HEK293 (cell line): Measurements from ENCODE around the gene RASGEF1B.

ENCODE experiments used
- OVOL3 ChIP-seq: fragments of 450-650 bp; formaldehyde crosslinking; IDR thresholded peaks from 2 replicates; pipeline ENCODE4 v1.5.1; 2016; ENCODE audit warnings: missing biosample characterization, missing genetic modification characterization
- ZNF114 ChIP-seq: fragments of 450-650 bp; formaldehyde crosslinking; IDR thresholded peaks from 2 replicates; pipeline ENCODE4 v1.5.0; 2017; ENCODE audit warnings: missing biosample characterization, missing genetic modification characterization
- ZNF146 ChIP-seq: fragments of 450-650 bp; formaldehyde crosslinking; IDR thresholded peaks from 2 replicates; pipeline ENCODE4 v1.5.1; 2016; ENCODE audit warnings: missing biosample characterization, missing genetic modification characterization
- ZNF416 ChIP-seq: fragments of 450-650 bp; formaldehyde crosslinking; IDR thresholded peaks from 2 replicates; pipeline ENCODE4 v1.5.1; 2016; ENCODE audit warnings: missing biosample characterization, missing genetic modification characterization
- ZNF629 ChIP-seq: fragments of 450-650 bp; formaldehyde crosslinking; IDR thresholded peaks from 2 replicates; pipeline ENCODE4 v1.5.1; 2017; ENCODE audit warnings: missing biosample characterization, missing genetic modification characterization
- TF ChIP-seq, protein P1 (sequence below): fragments of 450-650 bp; formaldehyde crosslinking; IDR thresholded peaks from 2 replicates; pipeline ENCODE4 v1.5.1; 2016; ENCODE audit warnings: missing biosample characterization, missing genetic modification characterization
- TF ChIP-seq, protein P2 (sequence below): fragments of 450-650 bp; formaldehyde crosslinking; IDR thresholded peaks from 2 replicates; pipeline ENCODE4 v1.5.1; 2016; ENCODE audit warnings: missing biosample characterization, missing genetic modification characterization
- TF ChIP-seq, protein P3 (sequence below): fragments of 450-650 bp; formaldehyde crosslinking; IDR thresholded peaks from 2 replicates; pipeline ENCODE4 v1.5.1; 2016; ENCODE audit warnings: missing biosample characterization, missing genetic modification characterization, low read depth
- TF ChIP-seq, protein P4 (sequence below): fragments of 450-650 bp; formaldehyde crosslinking; IDR thresholded peaks from 2 replicates; pipeline ENCODE4 v1.5.1; 2016; ENCODE audit warnings: missing biosample characterization, missing genetic modification characterization
- TF ChIP-seq, protein P5 (sequence below): fragments of 450-650 bp; formaldehyde crosslinking; IDR thresholded peaks from 2 replicates; pipeline ENCODE4 v1.5.1; 2016; ENCODE audit warnings: missing biosample characterization, missing genetic modification characterization
- TF ChIP-seq, protein P6 (sequence below): fragments of 450-650 bp; IDR thresholded peaks from 2 replicates; pipeline ENCODE4 v1.5.1; 2018; ENCODE audit warnings: missing biosample characterization, missing genetic modification characterization
- TF ChIP-seq, protein P7 (sequence below): fragments of 450-650 bp; formaldehyde crosslinking; conservative IDR thresholded peaks from 2 replicates; pipeline ENCODE4 v1.5.1; 2016; ENCODE audit warnings: low read depth, missing biosample characterization, missing genetic modification characterization

DNA sequence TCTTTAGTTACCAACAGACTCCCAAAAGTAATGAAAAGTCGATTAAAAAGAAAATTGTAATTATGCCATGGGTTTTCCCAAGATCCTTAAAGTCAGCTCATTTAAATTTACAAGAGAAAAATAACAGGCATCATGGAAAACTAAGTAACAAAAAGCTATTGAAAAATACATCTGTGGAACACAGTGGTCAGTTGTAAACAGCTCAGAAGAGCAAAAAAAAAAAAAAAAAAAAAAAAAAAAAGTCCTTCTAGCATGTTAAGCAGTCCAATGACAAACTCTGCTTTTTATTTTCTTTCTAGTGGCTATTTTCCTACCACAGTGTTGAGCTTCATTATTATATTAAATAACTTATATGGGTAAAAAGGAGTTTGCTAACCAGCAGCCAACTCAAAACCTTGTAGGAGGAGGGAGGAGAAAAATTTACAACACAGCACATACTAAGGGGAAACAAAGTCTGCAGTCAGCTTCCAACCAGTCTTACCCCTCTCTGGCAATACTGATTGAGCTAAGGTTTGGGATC is 44.9 kb downstream of the RASGEF1B start:
- TF ChIP-seq ZNF146 (no peak), OVOL3 (no peak), ZNF114 (no peak), ZNF629 (tag by site-specific recombination) (no peak), ZNF416 (tag by site-specific recombination) (no peak)
- TF ChIP-seq, protein P1, sequence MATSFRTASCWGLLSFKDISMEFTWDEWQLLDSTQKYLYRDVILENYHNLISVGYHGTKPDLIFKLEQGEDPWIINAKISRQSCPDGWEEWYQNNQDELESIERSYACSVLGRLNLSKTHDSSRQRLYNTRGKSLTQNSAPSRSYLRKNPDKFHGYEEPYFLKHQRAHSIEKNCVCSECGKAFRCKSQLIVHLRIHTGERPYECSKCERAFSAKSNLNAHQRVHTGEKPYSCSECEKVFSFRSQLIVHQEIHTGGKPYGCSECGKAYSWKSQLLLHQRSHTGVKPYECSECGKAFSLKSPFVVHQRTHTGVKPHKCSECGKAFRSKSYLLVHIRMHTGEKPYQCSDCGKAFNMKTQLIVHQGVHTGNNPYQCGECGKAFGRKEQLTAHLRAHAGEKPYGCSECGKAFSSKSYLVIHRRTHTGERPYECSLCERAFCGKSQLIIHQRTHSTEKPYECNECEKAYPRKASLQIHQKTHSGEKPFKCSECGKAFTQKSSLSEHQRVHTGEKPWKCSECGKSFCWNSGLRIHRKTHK (tag by site-specific recombination) = no peak
- TF ChIP-seq, protein P2, sequence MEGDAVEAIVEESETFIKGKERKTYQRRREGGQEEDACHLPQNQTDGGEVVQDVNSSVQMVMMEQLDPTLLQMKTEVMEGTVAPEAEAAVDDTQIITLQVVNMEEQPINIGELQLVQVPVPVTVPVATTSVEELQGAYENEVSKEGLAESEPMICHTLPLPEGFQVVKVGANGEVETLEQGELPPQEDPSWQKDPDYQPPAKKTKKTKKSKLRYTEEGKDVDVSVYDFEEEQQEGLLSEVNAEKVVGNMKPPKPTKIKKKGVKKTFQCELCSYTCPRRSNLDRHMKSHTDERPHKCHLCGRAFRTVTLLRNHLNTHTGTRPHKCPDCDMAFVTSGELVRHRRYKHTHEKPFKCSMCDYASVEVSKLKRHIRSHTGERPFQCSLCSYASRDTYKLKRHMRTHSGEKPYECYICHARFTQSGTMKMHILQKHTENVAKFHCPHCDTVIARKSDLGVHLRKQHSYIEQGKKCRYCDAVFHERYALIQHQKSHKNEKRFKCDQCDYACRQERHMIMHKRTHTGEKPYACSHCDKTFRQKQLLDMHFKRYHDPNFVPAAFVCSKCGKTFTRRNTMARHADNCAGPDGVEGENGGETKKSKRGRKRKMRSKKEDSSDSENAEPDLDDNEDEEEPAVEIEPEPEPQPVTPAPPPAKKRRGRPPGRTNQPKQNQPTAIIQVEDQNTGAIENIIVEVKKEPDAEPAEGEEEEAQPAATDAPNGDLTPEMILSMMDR (tag by site-specific recombination) = no peak
- TF ChIP-seq, protein P3, sequence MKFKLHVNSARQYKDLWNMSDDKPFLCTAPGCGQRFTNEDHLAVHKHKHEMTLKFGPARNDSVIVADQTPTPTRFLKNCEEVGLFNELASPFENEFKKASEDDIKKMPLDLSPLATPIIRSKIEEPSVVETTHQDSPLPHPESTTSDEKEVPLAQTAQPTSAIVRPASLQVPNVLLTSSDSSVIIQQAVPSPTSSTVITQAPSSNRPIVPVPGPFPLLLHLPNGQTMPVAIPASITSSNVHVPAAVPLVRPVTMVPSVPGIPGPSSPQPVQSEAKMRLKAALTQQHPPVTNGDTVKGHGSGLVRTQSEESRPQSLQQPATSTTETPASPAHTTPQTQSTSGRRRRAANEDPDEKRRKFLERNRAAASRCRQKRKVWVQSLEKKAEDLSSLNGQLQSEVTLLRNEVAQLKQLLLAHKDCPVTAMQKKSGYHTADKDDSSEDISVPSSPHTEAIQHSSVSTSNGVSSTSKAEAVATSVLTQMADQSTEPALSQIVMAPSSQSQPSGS (tag by site-specific recombination) = no peak
- TF ChIP-seq, protein P4, sequence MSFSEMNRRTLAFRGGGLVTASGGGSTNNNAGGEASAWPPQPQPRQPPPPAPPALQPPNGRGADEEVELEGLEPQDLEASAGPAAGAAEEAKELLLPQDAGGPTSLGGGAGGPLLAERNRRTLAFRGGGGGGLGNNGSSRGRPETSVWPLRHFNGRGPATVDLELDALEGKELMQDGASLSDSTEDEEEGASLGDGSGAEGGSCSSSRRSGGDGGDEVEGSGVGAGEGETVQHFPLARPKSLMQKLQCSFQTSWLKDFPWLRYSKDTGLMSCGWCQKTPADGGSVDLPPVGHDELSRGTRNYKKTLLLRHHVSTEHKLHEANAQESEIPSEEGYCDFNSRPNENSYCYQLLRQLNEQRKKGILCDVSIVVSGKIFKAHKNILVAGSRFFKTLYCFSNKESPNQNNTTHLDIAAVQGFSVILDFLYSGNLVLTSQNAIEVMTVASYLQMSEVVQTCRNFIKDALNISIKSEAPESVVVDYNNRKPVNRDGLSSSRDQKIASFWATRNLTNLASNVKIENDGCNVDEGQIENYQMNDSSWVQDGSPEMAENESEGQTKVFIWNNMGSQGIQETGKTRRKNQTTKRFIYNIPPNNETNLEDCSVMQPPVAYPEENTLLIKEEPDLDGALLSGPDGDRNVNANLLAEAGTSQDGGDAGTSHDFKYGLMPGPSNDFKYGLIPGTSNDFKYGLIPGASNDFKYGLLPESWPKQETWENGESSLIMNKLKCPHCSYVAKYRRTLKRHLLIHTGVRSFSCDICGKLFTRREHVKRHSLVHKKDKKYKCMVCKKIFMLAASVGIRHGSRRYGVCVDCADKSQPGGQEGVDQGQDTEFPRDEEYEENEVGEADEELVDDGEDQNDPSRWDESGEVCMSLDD (tag by site-specific recombination) = no peak
- TF ChIP-seq, protein P5, sequence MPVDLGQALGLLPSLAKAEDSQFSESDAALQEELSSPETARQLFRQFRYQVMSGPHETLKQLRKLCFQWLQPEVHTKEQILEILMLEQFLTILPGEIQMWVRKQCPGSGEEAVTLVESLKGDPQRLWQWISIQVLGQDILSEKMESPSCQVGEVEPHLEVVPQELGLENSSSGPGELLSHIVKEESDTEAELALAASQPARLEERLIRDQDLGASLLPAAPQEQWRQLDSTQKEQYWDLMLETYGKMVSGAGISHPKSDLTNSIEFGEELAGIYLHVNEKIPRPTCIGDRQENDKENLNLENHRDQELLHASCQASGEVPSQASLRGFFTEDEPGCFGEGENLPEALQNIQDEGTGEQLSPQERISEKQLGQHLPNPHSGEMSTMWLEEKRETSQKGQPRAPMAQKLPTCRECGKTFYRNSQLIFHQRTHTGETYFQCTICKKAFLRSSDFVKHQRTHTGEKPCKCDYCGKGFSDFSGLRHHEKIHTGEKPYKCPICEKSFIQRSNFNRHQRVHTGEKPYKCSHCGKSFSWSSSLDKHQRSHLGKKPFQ (tag by site-specific recombination) = no peak
- TF ChIP-seq, protein P6, sequence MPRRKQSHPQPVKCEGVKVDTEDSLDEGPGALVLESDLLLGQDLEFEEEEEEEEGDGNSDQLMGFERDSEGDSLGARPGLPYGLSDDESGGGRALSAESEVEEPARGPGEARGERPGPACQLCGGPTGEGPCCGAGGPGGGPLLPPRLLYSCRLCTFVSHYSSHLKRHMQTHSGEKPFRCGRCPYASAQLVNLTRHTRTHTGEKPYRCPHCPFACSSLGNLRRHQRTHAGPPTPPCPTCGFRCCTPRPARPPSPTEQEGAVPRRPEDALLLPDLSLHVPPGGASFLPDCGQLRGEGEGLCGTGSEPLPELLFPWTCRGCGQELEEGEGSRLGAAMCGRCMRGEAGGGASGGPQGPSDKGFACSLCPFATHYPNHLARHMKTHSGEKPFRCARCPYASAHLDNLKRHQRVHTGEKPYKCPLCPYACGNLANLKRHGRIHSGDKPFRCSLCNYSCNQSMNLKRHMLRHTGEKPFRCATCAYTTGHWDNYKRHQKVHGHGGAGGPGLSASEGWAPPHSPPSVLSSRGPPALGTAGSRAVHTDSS = no peak
- TF ChIP-seq, protein P7, sequence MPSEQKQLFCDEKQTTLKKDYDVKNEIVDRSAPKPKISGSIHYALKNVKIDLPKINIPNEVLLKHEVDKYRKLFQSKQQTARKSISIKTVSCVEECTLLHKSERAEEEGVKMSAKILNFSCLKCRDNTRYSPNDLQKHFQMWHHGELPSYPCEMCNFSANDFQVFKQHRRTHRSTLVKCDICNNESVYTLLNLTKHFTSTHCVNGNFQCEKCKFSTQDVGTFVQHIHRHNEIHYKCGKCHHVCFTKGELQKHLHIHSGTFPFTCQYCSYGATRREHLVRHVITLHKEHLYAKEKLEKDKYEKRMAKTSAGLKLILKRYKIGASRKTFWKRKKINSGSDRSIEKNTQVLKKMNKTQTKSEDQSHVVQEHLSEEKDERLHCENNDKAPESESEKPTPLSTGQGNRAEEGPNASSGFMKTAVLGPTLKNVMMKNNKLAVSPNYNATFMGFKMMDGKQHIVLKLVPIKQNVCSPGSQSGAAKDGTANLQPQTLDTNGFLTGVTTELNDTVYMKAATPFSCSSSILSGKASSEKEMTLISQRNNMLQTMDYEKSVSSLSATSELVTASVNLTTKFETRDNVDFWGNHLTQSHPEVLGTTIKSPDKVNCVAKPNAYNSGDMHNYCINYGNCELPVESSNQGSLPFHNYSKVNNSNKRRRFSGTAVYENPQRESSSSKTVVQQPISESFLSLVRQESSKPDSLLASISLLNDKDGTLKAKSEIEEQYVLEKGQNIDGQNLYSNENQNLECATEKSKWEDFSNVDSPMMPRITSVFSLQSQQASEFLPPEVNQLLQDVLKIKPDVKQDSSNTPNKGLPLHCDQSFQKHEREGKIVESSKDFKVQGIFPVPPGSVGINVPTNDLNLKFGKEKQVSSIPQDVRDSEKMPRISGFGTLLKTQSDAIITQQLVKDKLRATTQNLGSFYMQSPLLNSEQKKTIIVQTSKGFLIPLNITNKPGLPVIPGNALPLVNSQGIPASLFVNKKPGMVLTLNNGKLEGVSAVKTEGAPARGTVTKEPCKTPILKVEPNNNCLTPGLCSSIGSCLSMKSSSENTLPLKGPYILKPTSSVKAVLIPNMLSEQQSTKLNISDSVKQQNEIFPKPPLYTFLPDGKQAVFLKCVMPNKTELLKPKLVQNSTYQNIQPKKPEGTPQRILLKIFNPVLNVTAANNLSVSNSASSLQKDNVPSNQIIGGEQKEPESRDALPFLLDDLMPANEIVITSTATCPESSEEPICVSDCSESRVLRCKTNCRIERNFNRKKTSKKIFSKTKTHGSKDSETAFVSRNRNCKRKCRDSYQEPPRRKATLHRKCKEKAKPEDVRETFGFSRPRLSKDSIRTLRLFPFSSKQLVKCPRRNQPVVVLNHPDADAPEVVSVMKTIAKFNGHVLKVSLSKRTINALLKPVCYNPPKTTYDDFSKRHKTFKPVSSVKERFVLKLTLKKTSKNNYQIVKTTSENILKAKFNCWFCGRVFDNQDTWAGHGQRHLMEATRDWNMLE (tag by site-specific recombination) = no peak
